Stimulated activated CD8-positive, alpha-beta memory T cell treated with anti-CD3 and anti-CD28 coated beads, Interleukin-7, amount 100 ng/mL, for 1 hour (primary cell): Measurements from ENCODE around the gene CALML4.

Experiments
- DNase-seq, 2 donors: peaks; one replicate each; pipeline ENCODE4 v3.0.0-alpha.2; 2020; ENCODE audit warnings: low read depth in 2 of 2

CALML4 gene

DNA sequence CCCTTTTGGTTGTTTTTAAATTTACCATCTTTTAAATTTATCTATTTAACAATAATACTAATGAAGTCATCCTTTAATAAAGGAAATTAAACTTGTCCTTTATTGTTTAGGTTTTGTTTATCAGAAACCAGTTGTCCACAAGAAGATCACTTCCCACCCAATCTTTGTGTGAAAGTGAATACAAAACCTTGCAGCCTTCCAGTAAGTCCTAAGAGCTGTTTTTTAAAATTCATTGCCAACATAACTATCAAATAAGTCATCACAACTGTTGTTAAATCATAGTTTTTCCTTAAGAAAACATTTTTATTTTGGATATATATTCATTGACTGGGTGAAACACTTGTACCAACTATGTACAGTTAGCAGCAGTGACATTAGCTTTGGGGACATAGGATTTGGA is 59.4 kb downstream of the CALML4 start:
- DNase-seq = no peak

DNA sequence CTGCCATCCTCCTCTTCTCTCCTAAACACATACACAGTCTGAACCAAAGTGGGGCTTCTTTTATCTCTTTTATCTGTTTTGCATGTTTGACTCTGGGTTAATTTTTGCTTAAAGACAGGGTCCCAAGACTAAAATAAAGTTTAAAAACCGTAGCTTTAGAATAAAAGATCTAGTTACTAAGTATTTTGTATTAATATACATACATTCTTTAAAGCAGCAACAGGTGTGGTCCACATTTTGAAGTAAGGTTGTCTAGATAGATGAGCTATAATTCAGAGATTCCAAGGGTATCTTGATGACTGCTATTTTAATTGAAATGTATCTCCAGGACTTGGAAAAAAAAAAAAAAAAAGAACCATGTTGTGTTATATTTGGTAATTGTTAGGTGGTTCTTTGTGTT is 61.3 kb downstream of the CALML4 start:
- no peak for DNase-seq

DNA sequence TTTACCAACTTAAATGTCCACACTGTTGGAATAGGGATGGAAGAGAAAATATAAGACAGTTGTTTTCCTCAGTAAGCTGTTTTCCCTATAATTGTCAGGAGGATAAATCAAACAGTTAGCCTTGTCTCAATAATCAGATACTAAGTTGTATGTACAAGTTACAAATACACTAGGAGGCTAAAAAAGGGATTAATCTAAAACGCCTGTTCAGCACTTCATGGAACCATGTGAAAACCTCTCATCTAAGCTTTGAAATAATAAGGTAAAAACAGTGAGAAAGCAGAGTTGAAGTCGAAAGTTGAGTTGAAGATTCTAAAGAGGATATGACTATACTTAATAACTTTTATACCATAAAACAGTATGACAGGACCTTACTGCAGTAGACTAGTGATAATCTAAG is 62.0 kb downstream of the CALML4 start:
- DNase-seq = no peak
